NCI-H2227 treated with DMSO at 0.1 percent for 48 hours (cell line): Measurements from ENCODE around the gene CHIA.
"Not testable (repeated sequence)": the region's sequence is repeated elsewhere in the genome, so short reads cannot be mapped to it uniquely, and the experiment has no call there.

Source experiments
- DNase-seq: peaks from one replicate; lab custom pipeline; 2025; lab: John Stamatoyannopoulos, UW

Gene CHIA

GRCh38 chr1:111285879-111286278 is 4.8 kb upstream of the CHIA start:
- no peak for DNase-seq

- DNase-seq = no peak
These were observed 3.7 kb upstream of the CHIA start for GRCh38 chr1:111286912-111287311.

- no peak for DNase-seq
These were observed 1.3 kb upstream of the CHIA start for GRCh38 chr1:111289371-111289770.

- no peak for DNase-seq
These were observed 547 bp upstream of the CHIA start for GRCh38 chr1:111290104-111290503.

- DNase-seq = no peak
These were observed 3.7 kb downstream of the CHIA start for GRCh38 chr1:111294390-111294789.

GRCh38 chr1:111302374-111302773 is 11.7 kb downstream of the CHIA start:
- no peak for DNase-seq

- no peak for DNase-seq
These were observed 19.0 kb downstream of the CHIA start for GRCh38 chr1:111309690-111310089.

- no peak for DNase-seq
These were observed 27.9 kb downstream of the CHIA start for GRCh38 chr1:111318523-111318922.

- no peak for DNase-seq
These were observed 29.6 kb downstream of the CHIA start for GRCh38 chr1:111320066-111320879.

- DNase-seq = no peak
These were observed 32.6 kb downstream of the CHIA start for GRCh38 chr1:111323231-111323630.

- DNase-seq = no peak
These were observed 41.5 kb downstream of the CHIA start for GRCh38 chr1:111332190-111332589.

GRCh38 chr1:111334169-111334568 is 43.5 kb downstream of the CHIA start:
- DNase-seq = no peak

GRCh38 chr1:111335214-111335877 is 44.7 kb downstream of the CHIA start:
- DNase-seq = not testable (repeated sequence)

- not testable (repeated sequence) for DNase-seq
These were observed 48.2 kb downstream of the CHIA start for GRCh38 chr1:111338849-111339248.

GRCh38 chr1:111346089-111346885 is 55.6 kb downstream of the CHIA start:
- peak; percentile 85 for DNase-seq

GRCh38 chr1:111347026-111347425 is 56.4 kb downstream of the CHIA start:
- no peak for DNase-seq

GRCh38 chr1:111351700-111352099 is 61.0 kb downstream of the CHIA start:
- no peak for DNase-seq

- DNase-seq = no peak
These were observed 63.9 kb downstream of the CHIA start for GRCh38 chr1:111354584-111354983.

GRCh38 chr1:111358964-111359363 is 68.3 kb downstream of the CHIA start:
- no peak for DNase-seq

- DNase-seq = no peak
These were observed 68.7 kb downstream of the CHIA start for GRCh38 chr1:111359376-111359775.

- not testable (repeated sequence) for DNase-seq
These were observed 69.6 kb downstream of the CHIA start for GRCh38 chr1:111360257-111360656.

- DNase-seq = no peak
These were observed 71.1 kb downstream of the CHIA start for GRCh38 chr1:111361761-111362160.

GRCh38 chr1:111364690-111365089 is 74.0 kb downstream of the CHIA start:
- no peak for DNase-seq
